ENCODE results near the gene KIF3B.

Gene KIF3B

GRCh38 chr20:32296412-32296811, 19.0 kb downstream of the KIF3B start:
- Mint-ChIP-seq H3K27ac (no peak overlapping the region), H3K4me3 (no peak overlapping the region), H3K27me3 (no peaks in the 10 kb centered on the region), H3K9me3 (no peaks in the 10 kb centered on the region), H3K36me3 (no peaks in the 10 kb centered on the region), H3K4me1 (no peaks in the 10 kb centered on the region)
- no peak for DNase-seq
- CTCF ChIA-PET, result no interaction called here

DNA sequence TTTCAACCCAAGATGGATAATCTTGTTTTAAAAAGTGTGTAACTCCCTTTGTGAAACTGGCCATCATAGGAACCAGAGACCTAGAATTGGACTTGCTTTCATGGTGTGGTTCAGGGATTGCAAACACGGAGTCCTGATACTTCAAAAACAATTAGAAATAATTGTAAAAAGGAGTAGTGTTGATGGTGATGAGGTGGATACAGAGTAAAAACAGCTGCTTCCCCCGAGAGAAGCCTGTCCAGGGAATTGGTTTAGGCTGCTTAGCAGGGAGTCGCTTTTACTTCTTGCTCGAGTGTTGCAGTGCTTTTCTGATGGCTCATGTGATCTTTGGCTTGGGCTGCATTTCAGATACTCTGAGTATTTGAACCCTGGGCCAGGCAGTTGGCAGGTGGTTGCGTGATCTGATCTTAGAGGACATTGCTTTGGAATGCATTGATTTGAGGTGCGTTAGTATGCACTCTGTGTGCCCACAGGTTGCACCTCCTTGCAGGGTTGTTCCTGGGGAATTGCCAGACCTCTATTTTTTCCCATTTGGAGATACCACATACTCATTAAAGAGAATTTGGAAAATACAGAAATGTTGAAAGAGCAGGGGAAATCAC, 19.5 kb downstream of the KIF3B start:
- Mint-ChIP-seq H3K27ac (no peak overlapping the region), H3K9me3 (no peaks in the 10 kb centered on the region), H3K4me3 (no peak overlapping the region), H3K4me1 (peaks cover 5% of the 10 kb centered on the region), H3K36me3 (no peaks in the 10 kb centered on the region), H3K27me3 (no peaks in the 10 kb centered on the region)
- CTCF ChIA-PET, result no interaction called here
- no peak for DNase-seq

- Mint-ChIP-seq H3K9me3 (no peaks in the 10 kb centered on the region), H3K4me1 (peaks cover 7% of the 10 kb centered on the region), H3K4me3 (no peak overlapping the region), H3K27ac (no peak overlapping the region), H3K27me3 (no peaks in the 10 kb centered on the region), H3K36me3 (no peaks in the 10 kb centered on the region)
- DNase-seq, result no peak
- CTCF ChIA-PET, result no interaction called here
Measured at GRCh38 chr20:32297439-32297838, 20.0 kb downstream of the KIF3B start.

GRCh38 chr20:32300647-32301046, 23.2 kb downstream of the KIF3B start:
- DNase-seq, result no peak
- H3K36me3 Mint-ChIP-seq, result no peaks in the 10 kb centered on the region
- H3K9me3 Mint-ChIP-seq, result no peaks in the 10 kb centered on the region
- peaks cover 7% of the 10 kb centered on the region for H3K4me1 Mint-ChIP-seq
- H3K27ac Mint-ChIP-seq, result no peak overlapping the region
- no peaks in the 10 kb centered on the region for H3K27me3 Mint-ChIP-seq
- H3K4me3 Mint-ChIP-seq, result no peak overlapping the region
- CTCF ChIA-PET, result no interaction called here

- Mint-ChIP-seq H3K9me3 (no peaks in the 10 kb centered on the region), H3K36me3 (no peaks in the 10 kb centered on the region), H3K4me1 (peaks cover 7% of the 10 kb centered on the region), H3K4me3 (no peak overlapping the region), H3K27ac (no peak overlapping the region), H3K27me3 (no peaks in the 10 kb centered on the region)
- no peak for DNase-seq
- CTCF ChIA-PET, result no interaction called here
Measured at GRCh38 chr20:32301719-32302506, 24.5 kb downstream of the KIF3B start.

- H3K36me3 Mint-ChIP-seq, result no peaks in the 10 kb centered on the region
- H3K4me1 Mint-ChIP-seq, result peaks cover 7% of the 10 kb centered on the region
- no peaks in the 10 kb centered on the region for H3K27me3 Mint-ChIP-seq
- no peaks in the 10 kb centered on the region for H3K9me3 Mint-ChIP-seq
- no peak overlapping the region for H3K27ac Mint-ChIP-seq
- CTCF ChIA-PET, result no interaction called here
- H3K4me3 Mint-ChIP-seq, result no peak overlapping the region
- no peak for DNase-seq
Measured at GRCh38 chr20:32302507-32302872, 25.0 kb downstream of the KIF3B start.

GRCh38 chr20:32304131-32304746, 26.8 kb downstream of the KIF3B start:
- peaks cover 7% of the 10 kb centered on the region for H3K4me1 Mint-ChIP-seq
- no peaks in the 10 kb centered on the region for H3K27me3 Mint-ChIP-seq
- H3K9me3 Mint-ChIP-seq, result no peaks in the 10 kb centered on the region
- CTCF ChIA-PET, result no interaction called here
- no peak for DNase-seq
- no peak overlapping the region for H3K27ac Mint-ChIP-seq
- H3K4me3 Mint-ChIP-seq, result no peak overlapping the region
- no peaks in the 10 kb centered on the region for H3K36me3 Mint-ChIP-seq

GRCh38 chr20:32312718-32313424, 35.4 kb downstream of the KIF3B start:
- CTCF ChIA-PET, result no interaction called here
- Mint-ChIP-seq H3K27ac (no peak overlapping the region), H3K36me3 (peaks cover 33% of the 10 kb centered on the region), H3K9me3 (no peaks in the 10 kb centered on the region), H3K4me3 (no peak overlapping the region), H3K27me3 (no peaks in the 10 kb centered on the region), H3K4me1 (peaks cover 4% of the 10 kb centered on the region)
- DNase-seq, result no peak

- no peaks in the 10 kb centered on the region for H3K9me3 Mint-ChIP-seq
- CTCF ChIA-PET, result no interaction called here
- no peak overlapping the region for H3K4me3 Mint-ChIP-seq
- no peaks in the 10 kb centered on the region for H3K27me3 Mint-ChIP-seq
- no peak for DNase-seq
- H3K36me3 Mint-ChIP-seq, result peaks cover 38% of the 10 kb centered on the region
- no peak overlapping the region for H3K27ac Mint-ChIP-seq
- H3K4me1 Mint-ChIP-seq, result peaks cover 4% of the 10 kb centered on the region
Measured at GRCh38 chr20:32314768-32315167, 37.3 kb downstream of the KIF3B start.

GRCh38 chr20:32315399-32315798, 37.9 kb downstream of the KIF3B start:
- Mint-ChIP-seq H3K4me3 (no peak overlapping the region), H3K36me3 (peaks cover 33% of the 10 kb centered on the region), H3K27ac (no peak overlapping the region), H3K4me1 (peaks cover 4% of the 10 kb centered on the region), H3K9me3 (no peaks in the 10 kb centered on the region), H3K27me3 (no peaks in the 10 kb centered on the region)
- CTCF ChIA-PET, result interaction anchor here (1.4 kb wide), 1 partner anchor 61 kb away, joined by 4 read pairs; no protein-coding TSS in a partner anchor
- no peak for DNase-seq

DNA sequence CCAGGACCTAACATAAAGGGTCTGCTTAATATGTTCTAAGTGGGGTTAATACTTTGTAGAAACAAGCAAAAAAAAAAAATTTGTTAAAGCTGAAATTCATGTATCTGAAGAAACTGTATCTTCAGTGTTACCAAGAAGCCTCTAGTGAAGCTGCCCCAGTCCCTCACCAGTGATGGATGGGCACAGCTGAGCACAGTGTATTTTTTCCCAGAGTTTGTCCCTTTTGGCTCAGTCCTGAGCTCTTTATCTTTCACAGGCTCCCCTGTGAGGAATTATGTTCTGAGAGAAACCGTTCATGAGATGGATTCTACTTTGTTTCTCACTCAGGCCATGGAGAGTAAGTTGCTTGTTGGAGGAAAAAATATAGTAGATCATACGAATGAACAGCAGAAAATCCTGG, 38.4 kb downstream of the KIF3B start:
- Mint-ChIP-seq H3K36me3 (peaks cover 32% of the 10 kb centered on the region), H3K27ac (no peak overlapping the region), H3K4me1 (peaks cover 4% of the 10 kb centered on the region), H3K27me3 (no peaks in the 10 kb centered on the region), H3K4me3 (no peak overlapping the region), H3K9me3 (no peaks in the 10 kb centered on the region)
- CTCF ChIA-PET, result interaction anchor here (1.2 to 1.4 kb wide), 2 partner anchors 26 to 61 kb away, joined by 3 to 4 read pairs; no protein-coding TSS in a partner anchor
- DNase-seq, result no peak

GRCh38 chr20:32316667-32317066, 39.2 kb downstream of the KIF3B start:
- Mint-ChIP-seq H3K27me3 (no peaks in the 10 kb centered on the region), H3K4me3 (no peak overlapping the region), H3K4me1 (peaks cover 4% of the 10 kb centered on the region), H3K27ac (no peak overlapping the region), H3K9me3 (no peaks in the 10 kb centered on the region), H3K36me3 (peaks cover 32% of the 10 kb centered on the region)
- no peak for DNase-seq
- CTCF ChIA-PET, result interaction anchor here (1.2 to 1.4 kb wide), 3 partner anchors 27 to 85 kb away, joined by 3 to 4 read pairs (median 3); no protein-coding TSS in a partner anchor

DNA sequence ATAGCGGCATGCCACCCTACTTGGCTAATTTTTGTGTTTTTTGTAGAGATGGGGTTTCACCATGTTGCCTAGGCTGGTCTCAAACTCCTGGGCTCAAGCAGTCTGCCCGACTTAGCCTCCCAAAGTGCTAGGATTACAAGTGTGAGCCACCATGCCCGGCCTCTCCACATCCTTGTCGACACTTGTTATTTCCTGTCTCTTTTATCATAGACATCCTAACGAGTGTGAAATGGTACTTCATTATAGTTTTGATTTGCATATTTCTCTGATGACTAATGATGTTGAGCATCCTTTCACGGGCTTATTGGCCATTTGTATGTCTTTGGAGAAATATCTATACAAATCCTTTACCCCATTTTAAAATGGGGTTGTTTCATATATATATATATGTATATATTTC, 41.6 kb downstream of the KIF3B start:
- no peaks in the 10 kb centered on the region for H3K9me3 Mint-ChIP-seq
- no peak overlapping the region for H3K4me3 Mint-ChIP-seq
- CTCF ChIA-PET, result no interaction called here
- H3K36me3 Mint-ChIP-seq, result peaks cover 27% of the 10 kb centered on the region
- no peaks in the 10 kb centered on the region for H3K4me1 Mint-ChIP-seq
- no peaks in the 10 kb centered on the region for H3K27me3 Mint-ChIP-seq
- DNase-seq, result no peak
- H3K27ac Mint-ChIP-seq, result no peak overlapping the region

DNA sequence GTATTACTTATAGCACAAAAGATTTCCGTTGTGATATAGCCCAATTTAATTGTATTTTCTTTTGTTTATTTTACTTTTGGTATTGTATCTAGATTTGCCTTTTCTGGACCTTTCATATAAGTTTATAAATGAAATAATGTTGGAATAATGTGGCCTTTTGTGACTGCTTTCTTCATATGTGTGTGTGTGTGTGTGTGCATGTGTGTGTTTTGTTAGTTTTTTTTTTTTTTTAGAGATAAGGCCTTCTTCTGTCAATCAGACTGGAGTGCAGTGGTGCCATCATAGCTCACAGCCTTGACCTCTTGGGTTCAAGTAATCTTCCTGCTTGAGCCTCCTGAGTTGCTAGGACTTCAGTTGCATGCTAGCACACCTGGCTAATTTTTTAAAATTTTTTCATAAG, 42.9 kb downstream of the KIF3B start:
- no peaks in the 10 kb centered on the region for H3K4me1 Mint-ChIP-seq
- CTCF ChIA-PET, result no interaction called here
- H3K27me3 Mint-ChIP-seq, result no peaks in the 10 kb centered on the region
- peaks cover 27% of the 10 kb centered on the region for H3K36me3 Mint-ChIP-seq
- no peak overlapping the region for H3K4me3 Mint-ChIP-seq
- no peak for DNase-seq
- H3K9me3 Mint-ChIP-seq, result no peaks in the 10 kb centered on the region
- H3K27ac Mint-ChIP-seq, result no peak overlapping the region
